Duodenal mucosa (tissue), 2 donors: ENCODE results near the gene TTC7B.
A peak's percentile ranks its signal among the peaks of the same experiment; 100 is the strongest.

Experiments used
- H3K27ac ChIP-seq: one replicate; pipeline ENCODE4 v1.7.0; 2013; ENCODE audit warnings: low read depth, low read length
- H3K27me3 ChIP-seq, 2 donors: one replicate each; pipeline ENCODE4 v1.7.0; 2013; ENCODE audit warnings: low read length in 2 of 2, control low read depth in 1 of 2; ENCODE audit not compliant: insufficient read depth in 2 of 2, control insufficient read depth in 1 of 2
- H3K36me3 ChIP-seq, 2 donors: one replicate each; pipeline ENCODE4 v1.7.0; 2013; ENCODE audit warnings: low read length in 2 of 2, control low read depth in 1 of 2; ENCODE audit not compliant: insufficient read depth in 2 of 2, control insufficient read depth in 1 of 2
- H3K4me1 ChIP-seq, 2 donors: one replicate each; pipeline ENCODE4 v1.7.0; 2013; ENCODE audit warnings: low read length in 2 of 2, control low read depth in 1 of 2; ENCODE audit not compliant: insufficient read depth in 2 of 2, control insufficient read depth in 1 of 2
- H3K4me3 ChIP-seq, 2 donors: one replicate each; pipeline ENCODE4 v1.7.0; 2013; ENCODE audit warnings: low read length in 2 of 2, low read depth in 1 of 2
- H3K9ac ChIP-seq, 2 donors: one replicate each; pipeline ENCODE4 v1.7.0; 2013; ENCODE audit warnings: low read length in 2 of 2, low read depth in 1 of 2
- H3K9me3 ChIP-seq, 2 donors: one replicate each; pipeline ENCODE4 v1.7.0; 2013; ENCODE audit warnings: low read length in 2 of 2, control low read depth in 1 of 2; ENCODE audit not compliant: control insufficient read depth in 1 of 2

TTC7B gene

GRCh38 chr14:90759370-90760077, 56.7 kb downstream of the TTC7B start:
- Histone ChIP-seq H3K4me1 (peaks cover 5 to 6% of the 10 kb centered on the region in 2 donors), H3K36me3 (no peaks in the 10 kb centered on the region), H3K4me3 (no peak overlapping the region), H3K9me3 (peaks cover 5 to 6% of the 10 kb centered on the region in 2 donors), H3K27ac (no peak overlapping the region), H3K27me3 (no peaks in the 10 kb centered on the region), H3K9ac (peak overlapping the region in 1 of 2 donors; percentile 99)

GRCh38 chr14:90758959-90759358, 57.3 kb downstream of the TTC7B start:
- peaks cover 4 to 5% of the 10 kb centered on the region in 2 donors for H3K9me3 ChIP-seq
- H3K27me3 ChIP-seq: no peaks in the 10 kb centered on the region
- H3K27ac ChIP-seq: no peak overlapping the region
- peaks cover 5 to 6% of the 10 kb centered on the region in 2 donors for H3K4me1 ChIP-seq
- H3K9ac ChIP-seq: peak overlapping the region; percentile 76 to 99
- no peaks in the 10 kb centered on the region for H3K36me3 ChIP-seq
- peak overlapping the region; percentile 82 to 86 for H3K4me3 ChIP-seq

DNA sequence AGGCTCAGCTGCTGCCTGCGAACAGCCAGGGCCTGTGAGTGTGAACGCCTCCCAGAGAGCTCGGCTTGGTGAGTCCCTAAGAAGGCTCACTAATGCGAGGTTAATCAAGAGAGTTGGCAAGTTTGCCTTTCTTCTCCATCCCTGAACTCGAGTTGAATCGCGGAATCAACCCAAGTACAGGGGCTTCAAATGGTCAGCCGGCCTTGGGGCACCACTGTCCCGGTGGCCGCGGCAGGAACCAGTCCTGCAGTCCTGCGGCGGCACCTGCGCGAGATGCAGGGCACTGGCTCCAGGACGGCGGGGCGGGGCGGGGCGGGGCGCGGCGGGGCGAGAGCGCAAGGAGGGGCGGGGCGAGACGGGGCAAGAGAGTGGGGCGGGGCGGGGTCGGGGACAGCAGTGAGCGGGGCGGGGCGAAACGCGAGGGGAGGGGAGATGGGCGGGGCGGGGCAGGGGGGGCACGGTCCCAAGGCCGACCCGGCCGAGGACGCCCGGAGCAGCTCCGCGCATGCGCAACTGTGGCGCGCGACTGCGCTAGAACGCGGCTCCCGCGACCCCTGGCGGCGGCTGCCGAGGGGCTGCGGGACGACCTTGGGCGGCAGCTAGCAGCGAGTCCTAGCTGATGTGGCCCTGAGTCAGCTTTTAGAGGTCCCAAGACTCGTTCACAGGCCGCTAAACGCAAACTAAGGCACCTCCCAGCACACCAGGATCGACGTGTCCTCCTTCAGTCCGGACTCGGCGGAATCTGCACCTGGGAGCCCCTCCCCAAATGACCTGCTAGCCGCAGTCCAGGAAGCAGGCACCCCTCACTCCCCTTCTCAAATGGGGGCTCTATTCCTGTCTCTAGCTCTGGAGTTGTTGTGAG, 58.0 kb downstream of the TTC7B start:
- Histone ChIP-seq H3K36me3 (no peaks in the 10 kb centered on the region), H3K4me3 (peak overlapping the region; percentile 82 to 86), H3K9ac (peak overlapping the region; percentile 76 to 99), H3K4me1 (peaks cover 5 to 6% of the 10 kb centered on the region in 2 donors), H3K27ac (peak overlapping the region; percentile 77), H3K9me3 (peaks cover under 1 to 2% of the 10 kb centered on the region in 2 donors), H3K27me3 (no peaks in the 10 kb centered on the region)

- Histone ChIP-seq H3K36me3 (no peaks in the 10 kb centered on the region), H3K27me3 (no peaks in the 10 kb centered on the region), H3K27ac (no peak overlapping the region), H3K9ac (peak overlapping the region in 1 of 2 donors; percentile 31), H3K4me1 (peaks cover 5 to 6% of the 10 kb centered on the region in 2 donors), H3K9me3 (no peaks in the 10 kb centered on the region), H3K4me3 (peak overlapping the region; percentile 64 to 66)
These were observed 58.8 kb downstream of the TTC7B start for GRCh38 chr14:90757452-90757851.

GRCh38 chr14:90756755-90757345, 59.4 kb downstream of the TTC7B start:
- H3K27me3 ChIP-seq: no peaks in the 10 kb centered on the region
- H3K9ac ChIP-seq: no peak overlapping the region
- H3K36me3 ChIP-seq: no peaks in the 10 kb centered on the region
- H3K9me3 ChIP-seq: no peaks in the 10 kb centered on the region
- H3K27ac ChIP-seq: no peak overlapping the region
- H3K4me1 ChIP-seq: peaks cover 5 to 6% of the 10 kb centered on the region in 2 donors
- H3K4me3 ChIP-seq: no peak overlapping the region

DNA sequence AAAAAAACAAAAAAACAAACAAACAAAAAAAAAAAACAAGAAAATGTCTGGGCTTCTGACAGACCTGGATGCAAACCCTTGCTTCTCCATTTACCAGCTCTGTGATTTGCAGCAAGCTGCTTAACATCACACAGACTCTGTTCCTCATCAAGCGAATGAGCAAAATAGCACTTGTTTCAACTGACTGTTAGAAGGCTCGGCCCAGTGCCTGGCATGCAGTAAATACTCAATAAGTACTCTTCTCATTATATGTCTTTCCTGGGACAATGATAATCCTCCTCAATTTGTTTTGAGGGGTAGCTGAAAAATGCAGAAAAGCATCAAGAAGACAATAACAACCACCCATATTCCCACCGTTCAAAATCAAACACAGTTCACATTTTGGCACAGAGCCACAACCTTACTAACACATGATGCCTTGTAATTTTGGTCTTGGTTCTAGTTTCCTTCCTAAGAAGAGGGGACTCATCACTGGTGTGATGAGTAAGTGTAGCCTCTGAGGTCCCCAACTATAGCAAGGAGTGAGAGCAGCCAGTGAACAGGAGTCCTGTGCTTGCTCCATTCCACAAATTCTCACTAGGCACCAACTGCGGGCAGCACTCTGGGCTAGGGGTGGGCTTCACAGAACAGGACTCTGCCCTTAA, 60.4 kb downstream of the TTC7B start:
- no peak overlapping the region for H3K9ac ChIP-seq
- H3K4me1 ChIP-seq: peaks cover 5 to 6% of the 10 kb centered on the region in 2 donors
- H3K27me3 ChIP-seq: no peaks in the 10 kb centered on the region
- H3K27ac ChIP-seq: no peak overlapping the region
- no peaks in the 10 kb centered on the region for H3K36me3 ChIP-seq
- no peaks in the 10 kb centered on the region for H3K9me3 ChIP-seq
- H3K4me3 ChIP-seq: no peak overlapping the region

DNA sequence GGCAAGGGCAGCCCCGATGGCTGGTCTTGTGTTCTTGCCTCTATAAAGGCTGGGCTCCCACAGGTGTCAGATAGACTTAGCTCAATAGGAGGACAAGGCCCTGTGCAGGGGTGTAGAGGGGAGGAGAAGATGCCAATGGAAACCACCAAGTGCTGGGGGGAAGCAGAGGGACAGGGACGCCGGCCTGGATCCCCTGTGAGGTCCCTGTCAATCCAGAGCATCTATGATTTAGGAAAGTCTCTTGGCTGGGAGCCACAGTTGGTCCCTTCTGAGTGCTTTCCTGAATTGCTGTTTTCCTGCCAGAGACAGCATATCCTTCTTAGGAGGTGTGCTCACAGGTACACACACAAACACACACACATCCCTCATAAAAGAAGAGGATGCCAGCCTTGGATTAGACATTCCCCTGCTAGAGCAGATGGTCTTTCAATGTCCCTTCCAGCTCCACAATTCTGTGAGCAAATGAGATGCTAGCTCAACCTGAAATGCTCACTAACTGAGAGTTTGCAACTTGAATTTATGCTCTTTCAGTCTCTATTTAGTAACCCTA, 62.7 kb downstream of the TTC7B start:
- Histone ChIP-seq H3K36me3 (no peaks in the 10 kb centered on the region), H3K27ac (no peak overlapping the region), H3K27me3 (no peaks in the 10 kb centered on the region), H3K4me1 (peaks cover 0 to under 1% of the 10 kb centered on the region in 2 donors), H3K9me3 (no peaks in the 10 kb centered on the region), H3K9ac (no peak overlapping the region), H3K4me3 (no peak overlapping the region)

GRCh38 chr14:90750701-90751100, 65.5 kb downstream of the TTC7B start:
- Histone ChIP-seq H3K4me3 (no peak overlapping the region), H3K36me3 (no peaks in the 10 kb centered on the region), H3K4me1 (no peaks in the 10 kb centered on the region), H3K9ac (no peak overlapping the region), H3K9me3 (no peaks in the 10 kb centered on the region), H3K27me3 (no peaks in the 10 kb centered on the region), H3K27ac (no peak overlapping the region)

GRCh38 chr14:90750191-90750590, 66.0 kb downstream of the TTC7B start:
- Histone ChIP-seq H3K36me3 (no peaks in the 10 kb centered on the region), H3K9me3 (no peaks in the 10 kb centered on the region), H3K4me1 (no peaks in the 10 kb centered on the region), H3K9ac (no peak overlapping the region), H3K27me3 (no peaks in the 10 kb centered on the region), H3K4me3 (no peak overlapping the region), H3K27ac (no peak overlapping the region)
